Ascending aorta (tissue), 2 donors: ENCODE measurements around the gene SPAM1. TPM values are rescaled to one million over a fixed set of nuclear protein-coding genes. Genes with fewer than 3 reads are reported as not detected.

Experiments
- DNase-seq, 2 donors: peaks; one replicate each; pipeline ENCODE4 v3.0.0-alpha.2; 2019; ENCODE audit warnings: low spot score in 2 of 2
- H3K27ac ChIP-seq, 2 donors: fragments of 200-600 bp; sonication (generic); one replicate each; pipeline ENCODE4 v1.5.1; 2016 to 2017; ENCODE audit warnings: mild to moderate bottlenecking in 1 of 2
- H3K27me3 ChIP-seq: fragments of 200-600 bp; sonication (generic); one replicate; pipeline ENCODE4 v1.5.1; 2017
- H3K36me3 ChIP-seq, 2 donors: fragments of 200-600 bp; sonication (generic); one replicate each; pipeline ENCODE4 v1.5.1; 2016
- H3K4me1 ChIP-seq, 2 donors: fragments of 200-600 bp; sonication (generic); one replicate each; pipeline ENCODE4 v1.5.1; 2016 to 2017; ENCODE audit warnings: mild to moderate bottlenecking in 1 of 2
- H3K4me3 ChIP-seq, 2 donors: fragments of 200-600 bp; sonication (generic); one replicate each; pipeline ENCODE4 v1.5.1; 2016 to 2017; ENCODE audit warnings: mild to moderate bottlenecking in 1 of 2
- H3K9me3 ChIP-seq, 2 donors: fragments of 200-600 bp; sonication (generic); one replicate each; pipeline ENCODE4 v1.5.1; 2016
- intact Hi-C: fragments of 100-400 bp; cut with DNase I; formaldehyde crosslinking; loops from one replicate; pipeline ENCODE4 v1.15.1; 2023
- total RNA-seq: library from RNA; depleted of rRNA; stranded (reverse); fragments of >200 nt; gene quantifications from one replicate; pipeline ENCODE4 v1.1.0, GENCODE V29; 2016
- TF ChIP-seq, protein P1 (sequence below), 3 experiments: fragments of 200-600 bp in 2 of 3; fragments of 450-650 bp in 1 of 3; sonication (generic) in 2 of 3; IDR thresholded peaks; one replicate each; pipeline ENCODE4 v1.5.1; 2016 to 2019; ENCODE audit warnings: antibody characterized with exemption in 3 of 3, mild to moderate bottlenecking in 1 of 3, moderate library complexity in 1 of 3

The SPAM1 gene
- total RNA-seq, 1 donor from 2014 or later, result not detected

DNA sequence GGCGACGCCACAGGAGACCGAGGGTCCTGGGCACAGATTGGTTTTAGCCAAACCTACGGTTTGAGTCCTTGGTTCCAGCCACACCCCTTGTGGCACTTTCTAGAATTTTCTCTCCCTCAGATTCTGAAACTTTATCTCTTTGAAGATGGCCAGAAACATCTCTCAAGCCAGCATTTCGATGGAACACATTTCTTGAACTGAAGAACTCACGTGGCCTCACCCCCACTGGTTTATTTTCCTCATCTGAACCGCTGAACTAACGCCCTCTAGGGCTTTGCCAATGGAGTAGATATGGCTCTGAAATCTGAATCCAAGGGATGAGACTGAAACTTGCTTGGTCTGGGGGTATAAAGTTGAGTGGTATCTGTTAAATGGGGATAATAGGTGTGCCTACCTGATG, 6.7 kb upstream of the SPAM1 start:
- no peaks in the 10 kb centered on the region for H3K9me3 ChIP-seq
- no peak overlapping the region for H3K4me3 ChIP-seq
- DNase-seq, result no peak
- no peak overlapping the region for H3K27ac ChIP-seq
- H3K27me3 ChIP-seq, result no peaks in the 10 kb centered on the region
- TF ChIP-seq, protein P1, sequence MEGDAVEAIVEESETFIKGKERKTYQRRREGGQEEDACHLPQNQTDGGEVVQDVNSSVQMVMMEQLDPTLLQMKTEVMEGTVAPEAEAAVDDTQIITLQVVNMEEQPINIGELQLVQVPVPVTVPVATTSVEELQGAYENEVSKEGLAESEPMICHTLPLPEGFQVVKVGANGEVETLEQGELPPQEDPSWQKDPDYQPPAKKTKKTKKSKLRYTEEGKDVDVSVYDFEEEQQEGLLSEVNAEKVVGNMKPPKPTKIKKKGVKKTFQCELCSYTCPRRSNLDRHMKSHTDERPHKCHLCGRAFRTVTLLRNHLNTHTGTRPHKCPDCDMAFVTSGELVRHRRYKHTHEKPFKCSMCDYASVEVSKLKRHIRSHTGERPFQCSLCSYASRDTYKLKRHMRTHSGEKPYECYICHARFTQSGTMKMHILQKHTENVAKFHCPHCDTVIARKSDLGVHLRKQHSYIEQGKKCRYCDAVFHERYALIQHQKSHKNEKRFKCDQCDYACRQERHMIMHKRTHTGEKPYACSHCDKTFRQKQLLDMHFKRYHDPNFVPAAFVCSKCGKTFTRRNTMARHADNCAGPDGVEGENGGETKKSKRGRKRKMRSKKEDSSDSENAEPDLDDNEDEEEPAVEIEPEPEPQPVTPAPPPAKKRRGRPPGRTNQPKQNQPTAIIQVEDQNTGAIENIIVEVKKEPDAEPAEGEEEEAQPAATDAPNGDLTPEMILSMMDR (IDR thresholded peaks at IDR 0.05), result no peak
- intact Hi-C loops, result no loop called here
- no peaks in the 10 kb centered on the region for H3K36me3 ChIP-seq
- no peaks in the 10 kb centered on the region for H3K4me1 ChIP-seq

DNA sequence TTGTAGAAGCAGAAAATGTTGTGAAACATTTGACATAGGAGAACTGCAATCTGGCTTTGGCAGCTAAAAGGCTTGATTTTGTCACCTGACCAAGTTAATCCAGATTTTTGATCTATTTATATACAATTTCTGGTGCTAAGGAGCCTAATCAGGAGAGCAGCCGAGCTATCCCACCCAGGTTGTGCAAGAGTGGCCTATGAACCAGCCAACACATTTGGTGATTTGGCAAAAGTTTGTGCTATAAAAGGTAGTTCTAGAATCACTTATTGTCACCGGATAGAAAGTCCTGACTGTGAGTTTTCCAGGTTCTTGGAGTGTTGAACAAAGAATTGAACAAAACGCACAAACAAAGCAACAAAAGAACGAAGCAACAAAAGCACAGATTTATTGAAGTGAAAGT, 1.4 kb upstream of the SPAM1 start:
- intact Hi-C loops, result no loop called here
- no peaks in the 10 kb centered on the region for H3K4me1 ChIP-seq
- no peak overlapping the region for H3K4me3 ChIP-seq
- H3K27ac ChIP-seq, result no peak overlapping the region
- no peak for DNase-seq
- no peaks in the 10 kb centered on the region for H3K9me3 ChIP-seq
- H3K36me3 ChIP-seq, result no peaks in the 10 kb centered on the region
- H3K27me3 ChIP-seq, result no peaks in the 10 kb centered on the region
- TF ChIP-seq, protein P1 (IDR thresholded peaks at IDR 0.05), result no peak

DNA sequence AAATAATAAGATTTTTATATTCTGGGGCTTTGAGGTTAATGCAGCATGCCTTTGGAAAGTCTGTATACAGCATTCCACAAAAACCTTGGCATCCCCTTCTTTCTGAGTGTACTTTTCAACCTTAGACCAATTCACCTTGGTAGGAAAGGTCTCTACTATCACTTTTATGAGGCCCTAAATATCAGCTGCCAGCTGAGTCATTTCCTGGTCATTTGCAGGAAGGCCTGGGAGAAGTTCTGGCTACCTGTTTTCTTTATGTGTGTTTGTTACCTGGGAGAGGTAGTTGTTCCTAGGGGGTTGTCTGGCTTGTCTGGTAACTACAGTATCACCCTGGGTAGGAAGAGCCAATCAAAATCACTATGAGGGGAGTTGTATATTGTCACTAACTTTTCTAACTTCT, 4.1 kb downstream of the SPAM1 start:
- H3K27ac ChIP-seq, result no peak overlapping the region
- TF ChIP-seq, protein P1 (IDR thresholded peaks at IDR 0.05), result no peak
- H3K4me3 ChIP-seq, result no peak overlapping the region
- H3K9me3 ChIP-seq, result no peaks in the 10 kb centered on the region
- H3K4me1 ChIP-seq, result no peaks in the 10 kb centered on the region
- no peak for DNase-seq
- no peaks in the 10 kb centered on the region for H3K36me3 ChIP-seq
- H3K27me3 ChIP-seq, result no peaks in the 10 kb centered on the region
- intact Hi-C loops, result no loop called here

DNA sequence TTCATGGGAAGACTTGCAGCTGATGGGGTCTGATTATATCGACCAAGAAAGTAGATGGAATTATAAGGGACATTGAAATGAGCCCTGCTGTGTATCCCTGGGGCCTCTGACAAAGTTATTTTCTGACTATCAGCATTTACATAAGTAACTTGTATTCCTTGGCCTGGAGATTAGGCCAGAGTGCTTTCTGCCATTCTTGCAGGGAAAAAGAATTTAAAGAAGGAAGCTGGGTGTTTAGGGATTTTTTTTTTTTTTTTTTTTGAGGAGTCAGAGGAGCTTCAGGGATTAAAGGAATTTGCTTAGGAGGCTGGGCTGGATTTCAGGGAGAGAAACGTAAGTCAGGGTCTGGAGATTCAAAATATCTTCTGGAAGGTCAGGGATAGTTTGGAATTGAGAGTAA, 4.6 kb downstream of the SPAM1 start:
- intact Hi-C loops, result no loop called here
- no peak for DNase-seq
- no peak overlapping the region for H3K27ac ChIP-seq
- TF ChIP-seq, protein P1 (IDR thresholded peaks at IDR 0.05), result no peak
- no peaks in the 10 kb centered on the region for H3K36me3 ChIP-seq
- H3K4me3 ChIP-seq, result no peak overlapping the region
- H3K9me3 ChIP-seq, result no peaks in the 10 kb centered on the region
- no peaks in the 10 kb centered on the region for H3K27me3 ChIP-seq
- H3K4me1 ChIP-seq, result no peaks in the 10 kb centered on the region

DNA sequence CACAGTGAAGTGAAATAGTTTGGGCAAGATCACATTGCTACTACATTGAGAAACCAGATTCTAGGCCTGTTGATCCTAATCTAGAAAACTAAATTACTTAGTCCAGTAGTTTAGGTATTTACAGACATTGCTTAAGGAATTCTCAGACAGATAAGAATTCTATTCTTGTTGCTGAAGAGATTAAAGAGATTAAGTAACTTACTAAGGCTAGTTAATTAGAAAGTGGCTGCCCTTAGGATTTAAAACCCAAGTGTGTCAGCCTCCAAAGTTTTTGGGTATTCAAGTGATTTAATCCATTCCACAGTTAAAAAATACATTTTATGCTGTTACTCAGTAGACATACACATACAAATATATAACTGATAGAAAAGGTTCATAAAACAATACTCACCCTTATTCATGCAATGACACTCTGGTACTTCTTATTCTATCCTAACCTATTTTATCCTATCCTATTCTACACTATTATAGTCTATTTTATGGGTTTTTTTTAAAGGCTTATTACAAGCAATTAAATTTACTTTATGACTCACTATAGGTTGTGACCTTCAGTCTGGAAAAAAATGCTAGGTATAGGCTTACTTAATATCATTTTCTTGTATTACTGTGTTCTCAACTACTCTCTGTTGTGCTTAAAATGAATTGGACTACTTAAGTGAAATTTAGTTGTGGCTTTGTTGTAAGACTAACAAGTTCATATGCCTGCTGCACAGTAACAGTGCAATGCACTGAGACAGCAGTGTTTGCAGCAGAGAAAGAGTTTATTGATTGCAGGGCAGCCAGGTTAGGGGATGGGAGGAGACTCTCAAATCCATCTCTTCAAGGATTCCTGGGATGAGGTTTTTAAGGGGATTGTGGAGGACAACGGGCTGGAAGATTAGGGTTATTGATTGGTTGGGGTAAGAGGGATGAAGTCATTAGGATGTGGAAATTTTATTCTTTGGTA, 10.7 kb downstream of the SPAM1 start:
- DNase-seq, result no peak
- Histone ChIP-seq H3K4me3 (no peak overlapping the region), H3K9me3 (peaks cover 3 to 8% of the 10 kb centered on the region in 2 donors), H3K4me1 (no peaks in the 10 kb centered on the region), H3K27me3 (no peaks in the 10 kb centered on the region), H3K36me3 (no peaks in the 10 kb centered on the region), H3K27ac (no peak overlapping the region)
- TF ChIP-seq, protein P1 (IDR thresholded peaks at IDR 0.05), result no peak
- intact Hi-C loops, result no loop called here
